Ovary (tissue), 3 donors: ENCODE measurements around the gene IER2.

ENCODE experiments used
- CTCF ChIP-seq, 3 donors: fragments of 450-650 bp in 2 of 3; fragments of 200-600 bp in 1 of 3; IDR thresholded peaks; one replicate each; pipeline versions ENCODE4 v1.5.1 to v1.8.0; 2016 to 2022; ENCODE audit warnings: antibody characterized with exemption in 3 of 3, mild to moderate bottlenecking in 1 of 3
- POLR2A ChIP-seq: fragments of 450-650 bp; IDR thresholded peaks from one replicate; pipeline ENCODE4 v1.6.1; 2017; ENCODE audit warnings: antibody characterized with exemption, mild to moderate bottlenecking, moderate library complexity
- donor health status: DM: no; HTN: no; CAD: no.

GRCh38 chr19:13172346-13173138, 22.3 kb downstream of the IER2 start:
- TF ChIP-seq CTCF (IDR thresholded peaks at IDR 0.05): no peak
- no peak for TF ChIP-seq POLR2A
